Activated naive CD4-positive, alpha-beta T cell (primary cell): ENCODE measurements around the gene TAP1.

ENCODE experiments used
- DNase-seq, 4 experiments: peaks; one replicate each; lab custom pipeline; 2025; lab: John Stamatoyannopoulos, UW

The TAP1 gene

GRCh38 chr6:32799168-32799567, 54.3 kb downstream of the TAP1 start:
- DNase-seq: no peak

- DNase-seq: peak; percentile 68 to 83 (median 80)
Observed at GRCh38 chr6:32796848-32797776, 56.4 kb downstream of the TAP1 start.
